GM20431 (cell line): ENCODE measurements around the gene SMAP2.
"Not testable (repeated sequence)": the region's sequence is repeated elsewhere in the genome, so short reads cannot be mapped to it uniquely, and the experiment has no call there.

Experiments used
- in situ Hi-C: fragments of 300-500 bp; cut with MseI, MboI; formaldehyde crosslinking; loops from one replicate; pipeline ENCODE4 v1.15.0; 2020; ENCODE audit warnings: low sequenced_read_pairs; ENCODE audit not compliant: unreplicated experiment

The SMAP2 gene

DNA sequence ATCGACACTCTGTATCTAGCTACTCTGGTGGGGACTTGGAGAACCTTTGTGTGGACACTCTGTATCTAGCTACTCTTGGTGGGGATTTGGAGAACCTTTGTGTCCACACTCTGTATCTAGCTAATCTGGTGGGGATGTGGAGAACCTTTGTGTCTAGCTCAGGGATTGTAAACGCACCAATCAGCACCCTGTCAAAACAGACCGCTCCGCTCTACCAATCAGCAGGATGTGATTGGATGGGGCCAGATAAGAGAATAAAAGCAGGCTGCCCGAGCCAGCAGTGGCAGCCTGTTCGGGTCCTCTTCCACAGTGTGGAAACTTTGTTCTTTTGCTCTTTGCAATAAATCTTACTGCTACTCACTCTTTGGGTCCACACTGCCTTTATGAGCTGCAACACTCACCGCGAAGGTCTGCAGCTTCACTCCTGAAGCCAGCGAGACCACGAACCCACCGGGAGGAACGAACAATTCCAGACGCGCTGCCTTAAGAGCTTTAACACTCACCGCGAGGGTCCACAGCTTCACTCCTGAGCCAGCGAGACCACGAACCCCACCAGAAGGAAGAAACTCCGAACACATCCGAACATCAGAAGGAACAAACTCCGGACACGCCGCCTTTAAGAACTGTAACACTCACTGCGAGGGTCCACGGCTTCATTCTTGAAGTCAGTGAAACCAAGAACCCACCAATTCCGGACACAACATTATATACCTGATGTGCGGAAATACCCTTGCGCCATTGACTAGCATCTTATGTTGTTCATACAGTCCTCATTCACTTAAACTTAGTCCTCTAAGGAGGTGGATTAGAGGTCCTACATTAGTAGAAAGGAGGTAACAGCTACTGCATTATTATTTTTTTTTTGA, 15.2 kb downstream of the SMAP2 start:
- in situ Hi-C loops: not testable (repeated sequence)

DNA sequence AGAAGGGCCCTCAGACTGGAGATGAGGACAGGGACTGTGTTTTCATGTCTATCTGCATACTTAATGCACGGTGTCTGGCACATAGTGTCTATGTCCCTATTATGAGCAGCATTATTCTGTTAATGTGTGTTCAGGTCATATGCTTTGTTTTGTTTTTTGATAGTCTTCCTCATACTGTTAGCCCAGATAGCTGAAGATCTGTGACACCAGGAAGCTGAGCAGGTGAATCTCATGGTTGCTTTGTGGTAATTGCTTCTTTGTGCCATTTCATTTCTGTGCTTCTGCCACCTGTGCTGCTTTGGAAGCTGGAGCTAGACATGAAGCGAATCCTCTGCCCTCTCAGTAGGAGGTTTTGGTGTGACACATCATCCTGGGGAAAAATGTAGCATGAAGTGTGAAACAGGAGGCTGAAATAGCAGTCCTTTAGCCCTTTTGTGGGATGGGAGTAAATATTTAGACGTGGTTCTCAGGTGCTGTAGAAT, 15.8 kb downstream of the SMAP2 start:
- in situ Hi-C loops: no loop called here

DNA sequence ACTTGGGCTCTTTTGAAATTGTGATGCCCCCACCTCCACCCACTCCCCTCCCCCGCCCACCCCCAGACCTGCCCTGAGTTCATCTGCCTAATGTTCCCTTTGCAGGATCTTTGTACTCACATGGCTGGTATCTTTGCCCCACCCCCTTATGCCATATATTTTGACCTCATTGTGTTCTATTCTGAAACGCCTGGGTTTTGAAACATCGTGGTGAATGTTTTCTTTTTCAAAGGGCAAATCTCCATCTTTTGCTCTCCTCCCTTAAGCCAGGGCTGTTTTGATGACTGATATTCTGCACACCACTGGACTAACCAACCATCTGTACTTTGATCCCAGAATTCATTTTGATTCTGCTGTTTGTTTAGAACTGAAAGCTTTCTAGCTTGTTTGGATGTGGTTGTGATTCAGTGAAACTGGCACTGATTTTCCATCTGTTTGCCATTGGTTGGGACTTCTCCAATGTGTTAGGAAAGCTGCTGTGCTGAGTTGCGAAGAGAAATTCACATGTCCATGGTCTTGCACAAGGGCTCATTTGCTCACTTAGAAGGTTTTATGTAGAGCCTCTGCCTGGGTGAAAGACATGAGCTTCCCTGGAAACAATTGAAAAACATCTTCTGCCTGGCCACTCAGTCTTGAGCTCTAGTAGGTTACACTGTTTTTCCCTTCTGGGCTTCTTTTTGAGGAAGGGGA, 16.5 kb downstream of the SMAP2 start:
- in situ Hi-C loops: no loop called here

DNA sequence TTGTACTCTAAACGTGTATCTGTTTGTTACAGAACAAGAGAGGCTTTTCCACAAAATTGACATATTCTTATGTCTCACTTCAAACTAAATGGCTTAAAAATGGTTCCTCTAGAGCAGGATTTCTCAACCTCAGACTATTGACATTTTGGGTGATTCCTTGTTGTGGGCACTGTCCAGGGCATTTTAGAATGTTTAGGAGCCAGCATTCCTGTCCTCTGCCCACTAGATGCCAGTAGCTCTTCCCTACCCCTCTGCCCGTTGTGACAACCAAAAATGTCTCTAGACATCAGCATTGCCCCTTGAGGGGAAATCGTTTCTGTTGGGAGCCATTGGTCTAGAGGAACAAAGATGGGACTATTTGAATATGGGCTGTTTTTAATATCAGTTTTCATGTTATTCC, 17.3 kb downstream of the SMAP2 start:
- in situ Hi-C loops: no loop called here

DNA sequence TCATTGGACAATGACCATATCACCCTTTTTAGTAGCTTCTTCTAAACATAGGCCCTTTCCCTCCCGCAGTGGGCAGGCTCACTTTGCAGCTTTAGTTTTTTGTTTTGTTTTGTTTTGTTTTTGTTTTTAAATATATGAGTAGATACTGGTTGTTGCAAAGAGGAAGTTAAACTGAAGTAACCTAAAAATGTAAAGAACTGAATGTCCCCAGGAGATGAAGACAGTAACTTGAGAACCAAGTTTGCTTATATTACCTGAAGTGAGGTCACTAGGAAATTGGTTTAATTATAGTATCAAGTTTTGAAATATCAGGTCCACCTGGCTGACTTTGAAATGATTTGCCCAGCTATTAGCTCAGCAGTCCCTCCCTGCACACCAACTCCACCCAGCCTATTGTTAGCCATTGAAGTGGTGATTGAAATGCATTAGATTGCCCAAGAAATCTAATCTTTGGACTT, 18.2 kb downstream of the SMAP2 start:
- in situ Hi-C loops: no loop called here

DNA sequence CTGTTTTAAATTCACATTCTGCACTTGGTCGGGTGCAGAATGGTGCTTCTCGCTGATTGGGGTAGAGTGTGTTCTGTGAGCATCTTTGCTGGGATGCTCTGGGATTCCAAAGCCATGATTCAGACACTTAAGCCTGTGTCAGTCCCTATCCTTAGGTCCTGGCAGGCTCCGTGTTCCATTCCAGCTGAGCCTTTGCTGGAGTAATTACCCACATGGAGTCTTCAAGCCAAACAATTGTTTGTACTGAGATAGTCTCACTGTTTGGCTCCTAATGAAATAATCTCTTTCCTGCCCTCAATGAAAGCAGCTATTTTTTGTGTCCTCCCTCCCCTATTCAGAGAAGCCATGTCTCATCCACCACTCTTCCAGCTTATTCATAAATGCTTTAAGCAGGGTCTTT, 18.7 kb downstream of the SMAP2 start:
- in situ Hi-C loops: no loop called here

DNA sequence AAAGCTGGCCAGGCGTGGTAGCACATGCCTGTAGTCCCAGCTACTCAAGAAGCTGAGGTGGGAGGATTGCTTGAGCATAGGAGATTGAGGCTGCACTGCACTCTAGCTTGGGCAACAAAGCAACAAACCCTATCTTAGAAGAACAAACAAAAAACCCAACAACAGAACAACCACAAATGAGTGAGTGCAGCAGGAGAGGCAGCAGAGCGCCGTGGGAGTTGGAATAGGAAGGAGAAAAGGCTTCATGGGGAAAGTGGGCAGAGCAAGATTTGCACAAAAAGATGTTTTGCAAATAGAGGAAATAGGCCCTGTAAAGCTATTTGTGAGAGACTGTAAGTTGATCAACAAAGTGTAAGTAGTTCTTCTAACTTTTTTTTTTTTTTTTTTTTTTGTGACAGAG, 19.6 kb downstream of the SMAP2 start:
- in situ Hi-C loops: no loop called here

DNA sequence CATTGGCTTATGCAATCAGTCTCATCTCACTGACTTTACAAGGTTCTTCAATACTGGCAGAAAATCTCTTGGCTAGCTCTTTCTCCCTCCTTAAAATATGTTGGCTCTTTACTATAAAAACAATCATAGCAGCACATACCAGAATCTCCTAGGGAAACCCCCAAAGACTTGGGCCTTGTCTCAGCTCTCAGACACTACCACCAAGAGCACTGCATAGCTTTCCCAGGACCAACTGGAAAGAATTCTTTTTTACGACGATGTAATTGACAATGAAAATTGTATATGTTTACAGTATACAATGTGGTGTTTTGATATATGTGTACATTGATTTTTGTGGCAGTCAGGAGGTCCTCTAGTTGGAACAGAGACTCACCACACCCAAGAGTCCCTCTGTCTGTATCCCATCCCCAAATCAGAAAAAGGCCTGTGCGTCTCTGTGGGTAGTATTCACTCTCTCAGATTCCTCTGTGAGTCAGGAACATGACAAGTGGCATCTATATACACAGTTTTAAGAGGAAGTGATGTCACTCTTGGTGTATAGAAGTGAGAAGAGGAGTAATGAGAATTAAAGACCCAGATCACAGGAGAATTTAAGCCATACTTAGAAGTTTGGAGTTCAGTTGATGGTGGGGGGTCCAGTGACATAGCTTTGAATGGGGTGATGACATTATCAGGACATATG, 21.1 kb downstream of the SMAP2 start:
- in situ Hi-C loops: no loop called here

DNA sequence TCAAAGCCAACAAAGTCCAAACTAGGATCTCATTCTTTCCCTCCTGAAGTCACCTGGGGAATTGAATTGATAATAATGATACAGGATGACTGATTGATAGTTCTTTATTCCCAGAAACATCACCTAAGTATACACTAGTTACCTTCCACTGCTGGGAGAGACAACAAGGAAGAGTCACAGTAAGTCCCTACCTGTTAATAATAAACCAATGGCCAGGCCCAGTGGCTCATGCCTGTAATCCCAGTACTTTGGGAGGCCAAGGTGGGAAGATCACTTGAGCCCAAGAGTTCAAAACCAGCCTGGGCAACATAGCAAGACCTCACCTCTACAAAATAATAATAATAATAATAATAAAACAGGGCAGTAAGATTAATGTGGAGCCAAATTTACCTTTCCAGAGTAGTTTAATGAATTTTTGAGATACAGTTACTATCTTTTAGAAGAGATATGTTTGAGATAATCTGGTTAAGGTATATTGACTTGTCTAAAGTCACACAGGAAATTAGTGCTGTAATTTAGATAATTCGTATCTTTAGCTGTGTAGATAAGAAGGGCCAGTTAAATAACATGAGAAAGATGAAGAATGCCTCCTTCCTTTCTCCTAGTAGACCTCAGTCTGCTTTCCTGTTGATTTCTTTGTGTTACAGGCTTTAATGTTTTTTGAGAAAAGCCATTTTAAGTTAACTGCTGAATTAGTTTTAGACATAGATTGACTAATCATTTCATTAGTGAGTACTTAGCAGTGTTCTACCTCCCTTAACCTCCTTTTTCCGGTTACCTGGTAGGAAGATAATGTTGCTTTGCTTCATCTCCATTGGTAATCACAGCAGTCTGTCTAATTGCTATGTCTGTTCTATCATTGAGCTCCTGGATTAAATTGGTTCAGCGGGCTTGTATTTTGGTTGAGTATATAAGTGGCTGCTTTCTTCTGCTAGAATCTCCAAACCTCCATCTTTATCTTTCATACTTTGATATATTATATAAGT, 22.0 kb downstream of the SMAP2 start:
- in situ Hi-C loops: no loop called here

DNA sequence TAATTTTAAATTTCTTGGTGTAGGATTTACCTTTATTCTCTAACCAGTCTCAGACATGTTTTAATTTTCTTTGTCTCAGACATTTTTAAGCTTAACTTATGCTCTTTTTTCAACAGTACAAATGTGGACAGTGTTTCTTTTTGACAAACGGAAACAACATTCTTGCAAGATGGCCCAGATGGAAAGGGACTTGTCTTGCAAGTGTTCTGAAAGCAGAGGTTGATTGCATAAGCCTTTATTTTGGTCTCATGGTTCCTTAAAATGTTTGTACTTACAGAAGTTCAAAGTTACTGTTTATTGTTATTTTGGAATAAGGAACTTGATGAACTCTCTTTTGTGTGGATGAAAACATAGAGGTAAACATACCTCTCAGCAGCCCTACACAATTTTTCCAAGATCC, 22.9 kb downstream of the SMAP2 start:
- in situ Hi-C loops: no loop called here

DNA sequence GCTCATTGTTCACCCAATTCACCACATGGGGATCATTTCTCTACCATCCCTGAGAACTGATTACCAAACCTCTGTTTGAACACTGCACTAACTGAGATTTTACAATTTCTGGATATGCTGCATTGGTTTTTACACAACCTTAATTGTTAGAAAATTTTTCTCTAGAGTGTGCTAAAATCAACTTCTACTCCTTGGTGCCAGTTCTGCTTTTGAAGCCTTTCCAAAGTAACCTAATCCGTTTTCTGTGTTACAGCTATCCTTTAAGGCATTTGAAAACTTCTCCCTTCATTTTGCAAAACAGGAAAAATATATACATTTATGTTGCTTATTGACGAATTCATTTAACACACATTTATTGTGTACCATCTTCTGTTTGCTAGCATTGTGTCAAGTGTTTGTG, 23.7 kb downstream of the SMAP2 start:
- in situ Hi-C loops: no loop called here

DNA sequence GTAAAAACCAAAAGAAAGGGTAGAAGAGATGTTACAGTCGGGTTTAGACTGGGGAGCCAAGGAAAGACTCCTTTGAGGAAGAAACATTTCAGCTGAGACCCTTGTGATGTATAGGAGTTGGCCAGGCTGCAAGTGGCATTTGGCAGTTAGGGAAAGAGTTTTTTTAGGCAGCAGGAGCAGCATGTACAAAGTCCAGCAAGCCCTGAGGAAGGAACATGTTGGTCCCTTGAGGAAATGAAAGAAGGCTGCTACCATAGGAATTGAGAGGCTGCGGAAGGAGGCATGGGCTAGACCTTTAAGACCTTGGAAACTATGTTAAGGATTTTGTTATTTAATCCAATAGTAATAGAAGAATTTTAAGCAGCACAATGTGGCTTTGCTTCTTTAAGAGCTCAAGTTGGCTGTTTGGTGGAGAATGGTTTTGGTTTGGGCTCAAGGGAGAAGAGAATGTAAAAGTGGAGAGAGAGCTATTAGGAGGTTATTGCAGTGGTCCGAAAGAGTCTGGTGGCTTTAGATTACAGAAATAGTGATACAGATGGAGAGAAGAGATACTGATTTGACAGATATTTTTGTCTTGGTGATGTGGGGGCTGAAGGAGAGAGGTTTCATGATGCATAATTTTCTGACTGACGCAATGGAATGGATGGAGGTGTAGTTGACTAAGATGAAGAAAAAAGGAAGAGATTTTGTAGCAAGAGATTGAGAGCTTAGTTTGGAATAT, 26.6 kb downstream of the SMAP2 start:
- in situ Hi-C loops: no loop called here

DNA sequence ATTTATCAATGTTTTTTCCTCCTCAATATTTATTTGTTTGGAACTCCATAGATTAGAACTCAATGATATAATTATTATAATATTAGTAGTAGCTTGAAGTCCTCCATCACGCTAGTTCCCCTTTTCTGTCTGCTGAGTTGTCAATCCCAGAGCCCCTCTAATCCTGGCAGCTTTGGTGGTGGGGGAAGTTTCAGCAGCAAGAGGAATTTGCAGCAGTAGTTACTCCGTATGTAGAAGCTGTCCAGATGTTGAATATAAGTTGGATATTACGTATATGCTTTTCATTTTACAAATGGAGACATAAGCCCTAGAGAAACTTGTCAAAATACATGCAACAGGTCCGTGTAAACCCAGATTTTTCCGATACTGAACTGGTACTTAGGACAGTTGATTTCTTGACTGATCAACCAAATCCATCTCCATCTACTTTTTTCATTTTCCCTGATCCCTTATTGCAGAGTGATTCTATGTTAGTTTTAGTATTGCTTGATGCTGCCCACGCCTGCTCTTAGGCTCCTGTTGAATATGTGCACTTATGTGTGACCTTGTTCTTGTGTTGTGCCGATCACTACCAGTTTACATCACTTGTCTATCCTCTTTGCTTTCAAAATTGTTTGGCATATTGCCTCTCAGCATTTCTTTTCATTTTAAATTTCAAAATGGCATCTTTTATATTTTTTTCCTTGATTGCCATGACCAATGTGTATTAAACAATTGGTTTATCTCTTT, 28.1 kb downstream of the SMAP2 start:
- in situ Hi-C loops: no loop called here

DNA sequence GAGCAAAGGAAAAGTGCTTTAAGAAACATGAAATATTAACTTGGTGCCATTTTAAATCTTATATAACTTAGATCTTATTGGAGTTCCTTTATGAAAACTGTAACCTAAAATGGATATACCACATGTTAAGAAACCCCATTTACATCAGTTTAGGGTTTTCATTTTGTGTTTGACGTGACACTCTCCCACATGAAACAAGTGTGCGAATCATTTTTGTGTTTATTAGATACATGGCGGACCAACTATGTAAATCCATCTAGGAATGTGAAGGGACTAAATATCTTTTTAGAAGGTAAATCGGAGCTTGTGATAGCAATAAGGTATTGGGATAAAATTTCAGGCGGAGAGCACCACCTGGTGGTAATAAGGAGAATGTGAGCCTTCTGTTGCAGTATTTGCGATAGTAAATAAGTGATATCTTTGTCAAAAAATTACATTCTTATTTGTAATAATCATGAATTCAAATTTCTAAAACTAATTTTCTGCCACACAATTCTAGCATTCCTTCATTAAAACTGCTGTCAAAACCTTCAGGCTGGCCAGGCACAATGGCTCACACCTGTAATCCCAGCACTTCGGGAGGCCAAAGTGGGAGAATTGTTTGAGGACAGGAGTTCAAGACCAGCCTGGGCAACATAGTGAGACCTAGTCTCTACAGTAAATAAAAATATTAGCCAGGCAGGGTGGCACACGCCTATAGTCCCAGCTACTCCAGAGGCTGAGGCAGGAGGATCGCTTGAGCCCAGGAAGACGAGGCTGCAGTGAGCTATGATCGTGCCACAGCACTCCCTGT, 31.3 kb downstream of the SMAP2 start:
- in situ Hi-C loops: no loop called here

DNA sequence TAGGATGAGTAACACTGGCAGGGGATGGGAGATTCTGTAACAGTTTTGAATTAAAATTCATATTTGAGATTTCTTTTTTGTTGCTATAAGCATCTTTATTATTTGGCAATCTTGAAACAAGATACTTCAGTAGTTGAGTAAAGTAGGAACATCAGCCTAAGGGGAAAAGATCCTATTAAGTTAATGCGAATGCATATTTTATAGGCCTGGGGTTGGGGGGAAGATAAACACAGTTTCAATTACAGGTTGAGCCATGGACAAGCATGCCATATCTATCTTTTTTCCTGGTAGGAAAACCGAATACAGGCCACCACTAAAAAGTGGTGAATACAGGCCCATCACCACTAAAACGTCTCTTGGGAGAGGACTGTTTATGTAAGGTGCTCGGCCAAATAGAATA, 32.3 kb downstream of the SMAP2 start:
- in situ Hi-C loops: no loop called here

DNA sequence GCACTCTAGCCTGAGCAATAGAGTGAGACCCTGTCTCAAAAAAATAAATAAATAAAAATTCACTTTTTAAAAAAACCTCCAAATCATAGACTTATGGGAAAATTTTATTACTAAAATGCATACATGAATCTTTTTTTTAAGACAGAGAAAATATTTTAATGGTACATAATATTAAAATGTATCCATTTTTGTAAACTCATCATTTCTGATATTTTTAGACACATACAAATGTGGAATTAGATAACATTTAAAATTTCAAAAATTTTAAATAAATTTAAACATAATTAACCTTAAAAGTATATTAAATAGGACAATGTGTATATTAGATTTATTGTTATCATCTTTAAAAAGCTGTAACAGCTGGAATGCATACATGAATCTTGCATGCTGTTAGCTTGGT, 33.9 kb downstream of the SMAP2 start:
- in situ Hi-C loops: no loop called here

DNA sequence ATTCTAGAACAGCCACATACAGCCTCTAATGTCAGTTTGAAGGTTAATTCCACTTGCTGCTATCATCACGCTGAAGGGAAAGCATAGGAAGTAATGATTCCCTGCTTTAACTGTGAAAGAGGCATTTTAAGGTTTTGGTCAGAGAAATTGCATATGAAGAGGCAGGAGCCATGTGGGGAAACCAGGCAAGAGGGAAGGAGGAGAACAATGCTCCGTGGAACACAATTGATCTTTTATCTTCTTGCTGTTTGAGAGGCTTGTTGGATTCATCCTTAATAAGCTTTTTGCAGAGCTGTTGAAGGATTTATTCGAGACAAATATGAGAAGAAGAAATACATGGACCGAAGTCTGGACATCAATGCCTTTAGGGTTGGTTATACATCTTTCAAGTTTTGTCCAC, 35.9 kb downstream of the SMAP2 start:
- in situ Hi-C loops: no loop called here

DNA sequence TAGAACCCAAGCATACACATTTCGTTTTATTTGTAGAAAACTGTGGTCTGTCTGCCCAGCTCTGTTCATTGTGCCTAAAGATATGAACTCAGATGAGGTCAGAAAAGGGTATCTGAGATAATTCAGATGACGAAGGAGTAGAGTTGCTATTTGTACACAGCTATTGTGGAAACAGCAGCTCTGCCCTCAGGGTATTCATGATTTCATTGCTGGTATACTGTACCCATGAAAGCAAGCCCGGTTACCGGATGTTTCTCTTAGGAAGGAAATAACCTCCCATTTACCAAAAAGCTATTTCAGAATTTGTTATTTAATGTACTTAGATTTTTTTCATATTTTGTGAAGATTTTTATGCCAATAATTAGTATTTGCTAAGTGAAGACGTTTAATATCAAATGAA, 37.8 kb downstream of the SMAP2 start:
- in situ Hi-C loops: no loop called here
